RWPE1 (cell line): ENCODE data around the gene TEDC1.
A peak's percentile ranks its signal among the peaks of the same experiment; 100 is the strongest.

Experiments
- CTCF ChIA-PET: fragments of 350-600 bp; sonication (Branson Sonifier 250); formaldehyde crosslinking; extraction: SDS; loops from one replicate; lab custom pipeline; 2021; lab: Yijun Ruan, JAX
- POLR2A ChIA-PET: fragments of 400-600 bp; formaldehyde crosslinking; extraction: SDS; loops from one replicate; lab custom pipeline; 2020; ENCODE audit warnings: antibody characterized with exemption; ENCODE audit not compliant: low non-redundant PET; lab: Yijun Ruan, JAX
- DNase-seq: peaks from one replicate; pipeline ENCODE4 v3.0.0; 2012; ENCODE audit warnings: low spot score
- H3K27ac ChIP-seq: fragments of 450-650 bp; 2 replicates; pipeline ENCODE4 v1.5.1; 2017
- TF ChIP-seq, protein P1 (sequence below): fragments of 450-650 bp; conservative IDR thresholded peaks from 2 replicates; pipeline ENCODE4 v1.5.1; 2017; ENCODE audit warnings: low read depth, mild to moderate bottlenecking

Gene TEDC1

DNA sequence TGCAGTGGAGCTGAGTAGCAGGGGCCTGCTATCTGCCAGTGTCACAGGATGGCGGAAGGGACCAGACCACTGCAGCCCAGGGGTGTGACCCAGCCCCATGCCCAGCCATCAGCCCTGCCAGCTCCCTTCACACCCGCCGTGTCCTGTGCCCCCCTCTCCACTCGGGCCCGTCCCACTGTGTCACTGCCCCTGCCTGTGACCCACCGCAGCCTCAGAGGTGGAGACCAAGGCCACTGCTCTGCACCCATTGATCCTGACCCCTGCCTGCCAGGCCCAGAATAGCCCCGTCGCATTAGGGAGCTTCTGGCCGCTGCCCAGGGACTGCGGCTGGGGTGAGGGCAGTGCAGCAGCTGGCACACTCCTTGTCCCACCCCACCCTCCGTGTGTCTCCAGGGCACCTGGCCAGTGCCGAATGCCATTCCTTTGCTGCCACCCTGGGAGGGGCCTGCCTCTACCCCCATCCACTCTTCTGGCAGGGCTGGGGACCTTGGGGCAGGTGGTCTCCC lies 18.5 kb upstream of the TEDC1 start:
- TF ChIP-seq, protein P1, sequence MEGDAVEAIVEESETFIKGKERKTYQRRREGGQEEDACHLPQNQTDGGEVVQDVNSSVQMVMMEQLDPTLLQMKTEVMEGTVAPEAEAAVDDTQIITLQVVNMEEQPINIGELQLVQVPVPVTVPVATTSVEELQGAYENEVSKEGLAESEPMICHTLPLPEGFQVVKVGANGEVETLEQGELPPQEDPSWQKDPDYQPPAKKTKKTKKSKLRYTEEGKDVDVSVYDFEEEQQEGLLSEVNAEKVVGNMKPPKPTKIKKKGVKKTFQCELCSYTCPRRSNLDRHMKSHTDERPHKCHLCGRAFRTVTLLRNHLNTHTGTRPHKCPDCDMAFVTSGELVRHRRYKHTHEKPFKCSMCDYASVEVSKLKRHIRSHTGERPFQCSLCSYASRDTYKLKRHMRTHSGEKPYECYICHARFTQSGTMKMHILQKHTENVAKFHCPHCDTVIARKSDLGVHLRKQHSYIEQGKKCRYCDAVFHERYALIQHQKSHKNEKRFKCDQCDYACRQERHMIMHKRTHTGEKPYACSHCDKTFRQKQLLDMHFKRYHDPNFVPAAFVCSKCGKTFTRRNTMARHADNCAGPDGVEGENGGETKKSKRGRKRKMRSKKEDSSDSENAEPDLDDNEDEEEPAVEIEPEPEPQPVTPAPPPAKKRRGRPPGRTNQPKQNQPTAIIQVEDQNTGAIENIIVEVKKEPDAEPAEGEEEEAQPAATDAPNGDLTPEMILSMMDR: peak; percentile 12; the same call in 1 of the 2 replicates
- CTCF ChIA-PET: interaction anchor here (0.6 to 2.8 kb wide), 5 partner anchors 8 to 401 kb away, joined by 4 to 19 read pairs (median 5); no protein-coding TSS in a partner anchor
- POLR2A ChIA-PET: no interaction called here
- H3K27ac ChIP-seq: peak overlapping the region; percentile 100
- no peak for DNase-seq

GRCh38 chr14:105473033-105473676 lies 17.9 kb upstream of the TEDC1 start:
- DNase-seq: no peak
- ChIA-PET CTCF (interaction anchor here (0.6 to 2.8 kb wide), 4 partner anchors 8 to 25 kb away, joined by 3 to 19 read pairs (median 9); no protein-coding TSS in a partner anchor), POLR2A (no interaction called here)
- TF ChIP-seq, protein P1: no peak
- peak overlapping the region; percentile 100 for H3K27ac ChIP-seq

GRCh38 chr14:105473677-105474482 lies 17.2 kb upstream of the TEDC1 start:
- DNase-seq: peak; percentile 93
- peak overlapping the region; percentile 100 for H3K27ac ChIP-seq
- CTCF ChIA-PET: interaction anchor here (0.6 to 2.8 kb wide), 3 partner anchors 16 to 25 kb away, joined by 3 to 19 read pairs (median 5); no protein-coding TSS in a partner anchor

DNA sequence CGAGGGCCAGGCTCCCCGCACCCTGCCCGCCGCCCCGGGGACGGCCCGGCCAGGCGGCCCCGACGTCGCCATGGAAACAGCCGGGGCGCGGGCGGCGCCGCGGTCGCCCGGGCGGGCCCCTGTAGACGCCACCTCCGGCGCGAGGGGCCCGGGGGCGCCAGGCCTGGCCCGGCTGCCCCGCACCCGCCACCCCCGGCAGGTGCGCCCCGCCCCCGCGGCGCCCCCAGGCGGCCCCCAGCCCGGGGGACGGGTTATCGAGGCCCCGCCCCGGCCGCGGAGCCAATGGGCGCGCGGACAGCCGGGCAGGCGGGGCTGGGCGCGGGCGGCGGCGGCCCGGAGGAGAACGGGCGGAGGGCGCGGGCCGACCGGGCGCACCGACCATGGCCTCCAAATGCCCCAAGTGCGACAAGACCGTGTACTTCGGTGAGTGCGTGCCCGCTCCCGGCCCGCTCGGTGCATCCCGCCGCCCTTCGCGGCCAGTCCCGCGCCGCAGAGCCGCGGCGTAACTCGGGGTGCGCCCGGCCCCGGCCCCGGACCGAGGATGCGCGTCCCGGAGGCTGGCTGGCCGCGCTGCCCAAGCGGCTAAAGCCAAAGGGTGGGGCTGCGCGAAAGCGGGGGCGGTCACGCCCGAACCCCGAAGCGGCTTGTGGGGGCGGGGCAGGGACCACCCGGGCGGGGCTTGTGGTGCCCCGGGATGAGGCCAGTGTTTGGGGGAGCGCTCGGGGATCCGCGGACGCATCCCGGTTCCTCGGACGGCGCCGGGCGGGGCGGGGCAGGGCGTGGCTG lies 16.4 kb upstream of the TEDC1 start, which contains the start of gene CRIP2:
CRIP2 (plus strand) TSS at position 339 of the 786 bp plus-strand sequence; CDS start at position 381, 42 bp downstream.
- ChIA-PET POLR2A (interaction anchor here (0.5 to 0.7 kb wide), 2 partner anchors 23 to 507 kb away, joined by 3 to 8 read pairs; no protein-coding TSS in a partner anchor), CTCF (no interaction called here)
- H3K27ac ChIP-seq: peak within 1 kb of the TSS; percentile 100
- TF ChIP-seq, protein P1: no peak
- peak; percentile 77 for DNase-seq

More at GRCh38 chr14:105473677-105474482, 17.2 kb upstream of the TEDC1 start:
- TF ChIP-seq, protein P1: no peak
- POLR2A ChIA-PET: interaction anchor here (0.5 kb wide), 1 partner anchor 22 kb away, joined by 8 read pairs; no protein-coding TSS in a partner anchor

DNA sequence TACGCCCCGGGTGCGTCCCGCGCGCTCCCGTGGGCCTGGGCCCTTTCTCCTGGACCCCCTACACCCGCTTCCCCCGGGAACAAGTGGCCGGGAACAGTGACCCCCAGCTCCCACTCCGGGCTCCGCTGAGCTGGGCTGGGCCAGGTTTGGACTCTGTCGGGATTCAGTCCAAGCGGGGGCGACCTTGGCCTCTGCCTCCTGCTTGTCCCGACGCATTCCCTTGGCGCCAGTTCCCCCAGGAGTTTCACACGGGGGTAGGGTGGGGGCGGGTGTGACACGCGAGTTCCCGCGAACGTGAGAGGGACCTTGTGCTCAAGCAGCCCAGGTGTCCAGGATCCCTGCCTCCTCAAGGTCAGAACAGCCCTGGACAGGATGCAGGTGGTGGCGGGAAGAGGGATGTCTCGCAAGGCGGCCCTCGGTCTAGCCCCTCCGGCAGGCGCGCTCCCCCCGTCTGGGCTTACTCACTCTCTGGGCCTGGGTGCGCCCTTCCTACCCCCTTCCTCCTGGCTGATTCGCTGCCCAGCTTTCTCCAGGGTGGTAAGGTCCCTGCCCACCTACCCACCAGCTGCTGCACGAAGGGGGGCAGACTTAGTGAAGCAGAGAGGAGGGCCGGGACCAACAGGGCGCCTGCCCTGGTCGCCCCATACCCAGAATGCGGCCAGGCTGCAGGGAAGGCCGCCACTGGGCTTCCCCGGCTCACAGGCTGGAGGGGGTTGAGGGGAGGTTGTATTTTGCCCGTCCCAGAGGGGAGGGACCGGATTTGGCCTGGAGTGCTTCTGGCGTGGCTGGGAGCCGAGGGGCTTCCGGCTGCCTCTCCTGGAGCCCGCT lies 15.6 kb upstream of the TEDC1 start:
- H3K27ac ChIP-seq: peak overlapping the region; percentile 100
- POLR2A ChIA-PET: interaction anchor here (0.7 kb wide), 1 partner anchor 508 kb away, joined by 3 read pairs; no protein-coding TSS in a partner anchor
- TF ChIP-seq, protein P1: no peak
- peak; percentile 71 for DNase-seq
- CTCF ChIA-PET: interaction anchor here (1.1 to 1.5 kb wide), 2 partner anchors 15 to 53 kb away, joined by 4 to 10 read pairs; no protein-coding TSS in a partner anchor
